ENCODE results near the gene GCNT2. TPM values are rescaled to one million over a fixed set of nuclear protein-coding genes. Genes with fewer than 3 reads are reported as not detected.

The GCNT2 gene
- total and polyA plus RNA-seq, 2 of the 8 experiments (the other 6 are each of a cell fraction or from before 2014, with no cell fraction given) = 19.3 to 52.5 TPM

- CTCF ChIA-PET (ENCODE audit: partially characterized antibody) = interaction anchor here (0.6 to 1.8 kb wide), 14 partner anchors 9 to 142 kb away, joined by 3 to 13 read pairs (median 4); no protein-coding TSS in a partner anchor
- H3K27ac ChIP-seq (ENCODE audit: low read depth, low read length) = no peak overlapping the region
Observed at GRCh38 chr6:10621213-10621612, 100.1 kb downstream of the GCNT2 start.

More at GRCh38 chr6:10621213-10621612, 100.1 kb downstream of the GCNT2 start:
- Histone ChIP-seq H2BK20ac (ENCODE audit: low read length) (no peak overlapping the region), H2BK15ac (ENCODE audit: low read length) (no peak overlapping the region), H3K18ac (ENCODE audit: extremely low read depth, low read length) (no peak overlapping the region), H3K4me2 (ENCODE audit: insufficient read depth in 1 of 2, low read depth in 2 of 2, low read length in 2 of 2) (no peak overlapping the region), H2AFZ (ENCODE audit: low read length) (no peak overlapping the region), H3K4ac (replicated peaks; ENCODE audit: insufficient read length, low read depth, low read length) (no peak overlapping the region), H2AK5ac (ENCODE audit: low read depth, low read length) (no peak overlapping the region), H3K14ac (ENCODE audit: insufficient read length) (no peak overlapping the region), H3K27me3 (replicated peaks in 1 of 4; ENCODE audit: control insufficient read depth in 3 of 4, extremely low read depth in 1 of 4, insufficient read depth in 3 of 4, low read length in 3 of 4) (no peaks in the 10 kb centered on the region), H2BK120ac (replicated peaks; ENCODE audit: low read depth, low read length) (no peak overlapping the region), H4K8ac (ENCODE audit: extremely low read depth, insufficient read depth, low read length) (no peak overlapping the region), H3K56ac (replicated peaks; ENCODE audit: insufficient read length, low read depth, low read length) (no peak overlapping the region), H3K79me2 (ENCODE audit: control insufficient read depth in 1 of 2, insufficient read depth in 2 of 2, low read length in 2 of 2) (peaks cover 0 to 35% of the 10 kb centered on the region in 2 experiments; a peak in 3 of 4 replicates), H2BK5ac (ENCODE audit: low read depth, low read length) (no peak overlapping the region), H3K4me1 (replicated peaks in 1 of 4; ENCODE audit: control insufficient read depth in 3 of 4, insufficient read depth in 4 of 4, low read length in 3 of 4) (no peaks in the 10 kb centered on the region), H2BK12ac (ENCODE audit: low read depth, low read length) (no peak overlapping the region), H3K79me1 (ENCODE audit: low read depth, low read length) (peaks cover 4% of the 10 kb centered on the region; the same call in 1 of the 2 replicates), H3K4me3 (ENCODE audit: extremely low read depth in 1 of 4, insufficient read depth in 2 of 4, low read depth in 3 of 4, low read length in 4 of 4) (no peak overlapping the region), H3K9ac (replicated peaks in 1 of 4; ENCODE audit: extremely low read depth in 1 of 4, low read depth in 3 of 4, low read length in 3 of 4) (no peak overlapping the region), H4K91ac (replicated peaks; ENCODE audit: insufficient read length, low read length) (no peak overlapping the region), H3K23me2 (ENCODE audit: low read depth, low read length) (no peaks in the 10 kb centered on the region), H3K36me3 (ENCODE audit: control insufficient read depth in 2 of 4, insufficient read depth in 4 of 4, low read length in 3 of 4) (peaks cover 6 to 54% (median 37%) of the 10 kb centered on the region in 4 experiments; a peak in 6 of 8 replicates), H3K23ac (ENCODE audit: insufficient read length) (no peak overlapping the region), H4K5ac (ENCODE audit: insufficient read length, low read depth, low read length) (no peak overlapping the region), H4K20me1 (replicated peaks in 1 of 2; ENCODE audit: control insufficient read depth in 1 of 2, insufficient read depth in 2 of 2, low read length in 2 of 2) (no peaks in the 10 kb centered on the region), H3K9me3 (ENCODE audit: insufficient read depth in 2 of 2, low read depth in 1 of 2, low read length in 1 of 2) (0 out of 4 replicates have a peak, but pooled peaks cover 0 to under 1% of the 10 kb centered on the region in 2 experiments)
- 97% methylated on average over 5 of the region's 5 CpGs; no CpG with 5 or more reads in 1 of the 2 experiments for WGBS, 2 experiments (ENCODE audit: extremely low coverage in 1 of 2, insufficient coverage in 1 of 2, insufficient read length in 1 of 2, insufficient replicate concordance in 2 of 2, low coverage in 1 of 2, low lambda C conversion rate in 2 of 2, missing lambda C conversion rate in 1 of 2)
- DNase-seq (ENCODE audit: low read depth in 1 of 2, low spot score in 2 of 2) (no peak), FAIRE-seq (no peak)
- POLR2A ChIA-PET (ENCODE audit: partially characterized antibody) = interaction anchor here (1.0 to 1.2 kb wide), 4 partner anchors 8 to 111 kb away, joined by 3 to 4 read pairs (median 4); no protein-coding TSS in a partner anchor
- TF ChIP-seq EGR1 (IDR thresholded peaks at IDR 0.05; ENCODE audit: borderline replicate concordance, low read depth, low read length) (no peak), HDAC2 (IDR thresholded peaks at IDR 0.05; ENCODE audit: borderline replicate concordance in 1 of 2, low read depth in 2 of 2, low read length in 2 of 2) (no peak)
